ENCODE results near the gene AUP1. TPM values are rescaled to one million over a fixed set of nuclear protein-coding genes. Genes with fewer than 3 reads are reported as not detected.

The AUP1 gene, protein sequence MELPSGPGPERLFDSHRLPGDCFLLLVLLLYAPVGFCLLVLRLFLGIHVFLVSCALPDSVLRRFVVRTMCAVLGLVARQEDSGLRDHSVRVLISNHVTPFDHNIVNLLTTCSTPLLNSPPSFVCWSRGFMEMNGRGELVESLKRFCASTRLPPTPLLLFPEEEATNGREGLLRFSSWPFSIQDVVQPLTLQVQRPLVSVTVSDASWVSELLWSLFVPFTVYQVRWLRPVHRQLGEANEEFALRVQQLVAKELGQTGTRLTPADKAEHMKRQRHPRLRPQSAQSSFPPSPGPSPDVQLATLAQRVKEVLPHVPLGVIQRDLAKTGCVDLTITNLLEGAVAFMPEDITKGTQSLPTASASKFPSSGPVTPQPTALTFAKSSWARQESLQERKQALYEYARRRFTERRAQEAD
- total RNA-seq (2022; extraction: Qiagen RNA extraction; ENCODE audit: low read depth): 191 to 256 TPM (median 237 TPM) in 5 replicates

DNA sequence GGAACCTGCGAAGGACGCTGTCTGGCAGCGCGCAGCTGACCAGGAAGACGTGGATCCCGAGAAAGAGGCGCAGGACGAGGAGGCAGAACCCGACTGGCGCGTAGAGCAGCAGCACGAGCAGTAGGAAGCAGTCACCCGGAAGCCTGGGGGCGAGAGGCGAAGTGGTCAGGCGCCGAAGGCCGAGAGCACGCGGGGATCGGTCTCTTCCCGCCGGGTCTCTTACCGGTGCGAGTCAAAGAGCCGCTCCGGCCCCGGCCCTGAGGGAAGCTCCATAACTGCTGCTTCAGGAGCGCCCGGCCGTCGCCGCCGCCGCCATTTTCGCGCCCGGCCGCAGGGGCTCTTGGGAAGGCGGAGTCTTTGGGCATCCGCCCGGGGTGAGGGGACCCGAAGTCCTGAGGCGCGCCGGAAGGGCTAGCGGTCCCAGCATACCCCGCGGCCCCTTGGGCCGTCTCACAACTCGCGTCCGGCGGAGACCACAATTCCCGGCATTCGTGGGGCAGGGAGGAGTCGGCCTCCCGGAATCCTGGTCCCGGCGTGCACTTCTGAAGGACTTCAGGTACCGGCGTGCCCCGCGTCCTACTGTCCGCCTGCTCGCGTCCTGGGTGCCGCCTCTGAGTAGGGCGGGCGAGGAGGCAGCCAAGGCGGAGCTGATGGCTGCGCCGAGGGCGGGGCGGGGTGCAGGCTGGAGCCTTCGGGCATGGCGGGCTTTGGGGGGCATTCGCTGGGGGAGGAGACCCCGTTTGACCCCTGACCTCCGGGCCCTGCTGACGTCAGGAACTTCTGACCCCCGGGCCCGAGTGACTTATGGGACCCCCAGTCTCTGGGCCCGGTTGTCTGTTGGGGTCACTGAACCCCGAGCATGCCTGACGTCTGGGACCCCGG is at the start of gene AUP1, which contains the start of gene HTRA2:
AUP1 (minus strand) TSS at position 350 of the 882 bp plus-strand sequence; CDS start at position 273, 77 bp downstream.
HTRA2 (plus strand) TSS at position 577 of the 882 bp plus-strand sequence; CDS start at position 651, 74 bp downstream.

DNA sequence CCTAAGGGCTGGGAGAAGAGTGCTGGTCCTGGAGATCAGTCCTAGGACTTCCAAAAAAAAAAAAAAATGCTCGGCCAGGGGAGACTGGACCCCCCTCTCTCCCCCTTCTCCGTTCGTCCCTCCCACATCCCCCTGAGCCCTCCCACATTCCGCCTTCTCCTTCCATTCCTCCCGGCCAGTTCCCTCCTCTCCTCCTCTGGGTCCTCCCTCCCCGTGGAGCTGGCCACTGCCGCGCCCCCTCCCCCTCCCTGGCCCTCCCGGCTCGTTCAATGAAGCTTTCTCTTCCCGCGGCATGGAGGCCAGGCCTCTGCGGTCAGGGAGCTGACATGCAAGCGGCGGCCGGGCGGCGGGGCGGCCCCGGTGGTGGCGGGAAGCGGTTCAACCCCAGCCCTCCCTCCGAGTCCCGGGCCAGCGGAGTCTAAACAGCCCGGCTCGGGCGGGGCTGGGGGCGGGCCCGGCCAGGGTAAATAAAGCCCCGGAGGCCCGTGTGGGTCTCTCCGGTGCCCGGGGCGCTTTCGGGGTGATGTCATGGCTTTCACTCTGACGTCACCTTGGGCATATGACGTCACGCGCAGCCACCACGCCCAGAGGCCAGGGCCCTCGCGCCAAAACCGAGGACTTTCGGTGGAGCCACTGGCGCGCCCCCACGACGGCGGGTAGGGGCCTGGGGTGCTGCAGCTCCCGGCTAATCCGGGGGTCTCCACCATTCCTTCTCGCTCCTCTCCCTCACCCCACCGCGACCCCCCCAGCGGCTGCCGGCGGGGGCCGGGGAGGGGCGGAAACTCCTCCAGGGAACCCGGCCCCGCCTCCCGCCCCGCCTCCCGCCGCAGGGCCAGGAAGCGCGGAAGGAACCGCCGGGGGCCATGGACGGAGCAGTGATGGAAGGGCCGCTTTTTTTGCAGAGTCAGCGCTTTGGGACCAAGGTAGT is 24.6 kb upstream of the AUP1 start, which contains the start of the genes DOK1 and LOXL3:
DOK1 (plus strand) TSS at position 829 of the 928 bp plus-strand sequence; CDS start at position 864, 35 bp downstream.
LOXL3 (minus strand) TSS at position 51 of the 928 bp plus-strand sequence. CDS start 1,308 bp downstream, outside the sequence.

DNA sequence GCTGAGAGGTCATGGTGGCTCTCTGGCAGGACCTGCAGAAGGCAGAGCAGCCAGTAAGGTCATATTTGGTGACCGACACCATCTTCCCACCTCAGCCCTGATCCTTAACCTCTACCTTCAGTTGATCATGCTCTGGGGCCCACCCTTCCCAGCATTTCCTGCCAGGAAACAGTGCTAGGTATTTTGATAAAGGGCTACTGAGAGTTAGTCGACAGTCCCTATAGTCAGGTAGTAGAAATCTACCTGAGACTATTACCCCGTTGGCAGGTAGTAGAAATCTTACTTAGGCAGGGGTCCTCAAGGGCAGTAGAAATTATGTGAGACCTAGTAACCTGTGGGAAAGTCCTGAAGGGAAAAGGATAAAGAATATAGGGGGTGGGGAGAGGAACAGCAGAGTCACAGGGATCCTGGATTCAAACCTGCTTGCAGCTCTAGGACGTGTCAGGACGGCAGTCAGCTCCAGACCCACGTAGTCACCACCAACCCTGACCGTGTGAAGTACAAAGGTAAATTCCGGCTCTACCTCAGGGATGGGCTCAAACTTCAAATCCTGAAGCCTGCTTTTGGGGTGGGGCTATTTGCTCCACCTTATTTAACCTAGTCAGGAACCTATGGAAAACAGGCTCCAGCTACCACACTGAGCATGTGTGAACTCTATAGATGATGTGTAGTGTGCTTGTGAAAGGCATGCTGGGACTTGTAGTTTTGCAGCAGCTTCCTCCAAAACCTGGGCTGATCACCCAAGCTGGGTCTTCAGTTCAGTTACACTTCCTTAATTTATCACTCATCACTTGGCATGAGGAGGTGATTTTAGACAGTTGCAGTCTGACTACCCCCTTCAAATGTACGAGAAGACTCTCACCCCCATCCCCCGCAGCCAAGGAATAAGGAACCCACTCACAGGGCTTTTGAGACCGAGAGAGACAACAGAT is 3.5 kb downstream of the AUP1 start, which contains the start of gene DQX1:
DQX1 (minus strand) TSS at position 515 of the 932 bp plus-strand sequence; CDS start at position 13, 502 bp downstream.

DNA sequence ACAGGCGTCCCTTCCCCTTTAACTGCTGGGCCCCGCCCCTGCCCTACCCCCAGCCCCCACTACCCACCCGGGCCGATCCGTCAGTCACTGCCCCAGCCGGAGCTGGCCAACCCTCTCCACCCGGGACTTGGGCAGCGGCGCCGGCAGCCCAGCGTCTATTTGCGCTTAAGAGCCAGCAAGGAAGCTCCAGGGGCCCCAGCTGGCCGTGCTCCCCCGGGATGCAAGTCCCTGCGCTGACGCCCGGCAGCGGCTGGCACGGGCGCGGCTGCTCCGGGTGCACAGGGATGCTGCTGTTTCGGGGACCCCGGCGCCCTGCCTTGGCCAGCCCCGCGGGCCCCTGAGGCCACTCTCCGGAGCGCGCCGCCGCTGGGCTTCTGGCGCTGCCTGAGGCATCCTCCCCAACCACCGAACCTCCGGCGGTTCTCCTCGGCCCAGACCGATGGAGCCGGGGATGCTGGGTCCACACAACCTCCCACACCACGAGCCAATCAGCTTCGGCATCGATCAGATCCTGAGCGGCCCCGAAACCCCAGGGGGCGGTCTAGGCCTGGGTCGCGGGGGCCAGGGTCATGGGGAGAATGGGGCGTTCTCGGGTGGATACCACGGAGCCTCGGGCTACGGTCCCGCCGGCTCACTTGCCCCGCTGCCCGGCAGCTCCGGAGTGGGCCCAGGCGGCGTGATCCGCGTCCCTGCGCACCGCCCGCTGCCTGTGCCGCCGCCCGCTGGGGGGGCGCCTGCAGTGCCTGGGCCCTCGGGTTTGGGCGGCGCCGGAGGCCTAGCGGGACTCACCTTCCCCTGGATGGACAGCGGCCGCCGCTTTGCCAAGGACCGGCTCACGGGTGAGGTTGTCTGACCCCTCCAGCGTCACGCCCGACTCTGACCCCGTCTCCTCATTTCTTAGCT is 14.9 kb downstream of the AUP1 start, which contains the start of gene TLX2:
TLX2 (plus strand) TSS at position 83 of the 903 bp plus-strand sequence; CDS start at position 440, 357 bp downstream.

DNA sequence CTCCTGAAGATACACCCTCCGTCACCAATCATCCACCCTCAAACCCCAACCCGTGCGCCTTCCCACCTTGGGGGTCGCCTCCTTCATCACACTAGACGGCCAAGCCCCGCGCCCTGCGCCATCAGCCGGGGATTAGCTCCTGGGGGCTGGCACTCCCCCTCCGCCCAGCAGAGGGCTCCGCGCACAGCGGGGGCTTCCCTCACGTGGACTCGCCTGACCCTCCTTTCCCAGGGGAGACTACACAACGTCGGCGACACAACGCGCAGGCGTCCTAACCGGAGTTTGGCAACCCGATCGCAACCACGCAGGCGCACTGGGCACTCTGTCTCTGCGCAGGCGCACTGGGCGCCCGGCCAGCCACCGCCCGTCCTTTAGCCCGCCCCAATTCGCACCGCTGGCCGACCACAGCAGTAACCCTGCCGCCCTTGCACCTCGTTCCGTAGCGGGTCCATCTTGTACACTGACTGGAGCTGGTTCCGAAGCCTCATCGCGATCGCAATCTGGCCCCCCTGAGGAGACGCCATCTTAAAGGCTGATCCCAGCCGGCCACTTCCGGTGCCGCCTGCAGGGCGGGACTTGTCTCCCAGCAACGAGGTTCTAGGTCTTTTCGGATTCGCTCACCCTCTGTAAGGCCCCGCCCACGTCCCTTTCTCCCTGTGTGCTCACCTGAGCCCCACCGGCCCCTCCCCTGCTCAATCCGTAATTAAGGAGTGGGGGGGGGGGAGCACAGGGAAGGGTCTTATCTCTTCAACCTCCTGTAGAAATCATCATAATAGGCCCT is 22.2 kb downstream of the AUP1 start, which contains the start of gene PCGF1:
PCGF1 (minus strand) TSS at position 551 of the 781 bp plus-strand sequence; CDS start at position 524, 27 bp downstream.

DNA sequence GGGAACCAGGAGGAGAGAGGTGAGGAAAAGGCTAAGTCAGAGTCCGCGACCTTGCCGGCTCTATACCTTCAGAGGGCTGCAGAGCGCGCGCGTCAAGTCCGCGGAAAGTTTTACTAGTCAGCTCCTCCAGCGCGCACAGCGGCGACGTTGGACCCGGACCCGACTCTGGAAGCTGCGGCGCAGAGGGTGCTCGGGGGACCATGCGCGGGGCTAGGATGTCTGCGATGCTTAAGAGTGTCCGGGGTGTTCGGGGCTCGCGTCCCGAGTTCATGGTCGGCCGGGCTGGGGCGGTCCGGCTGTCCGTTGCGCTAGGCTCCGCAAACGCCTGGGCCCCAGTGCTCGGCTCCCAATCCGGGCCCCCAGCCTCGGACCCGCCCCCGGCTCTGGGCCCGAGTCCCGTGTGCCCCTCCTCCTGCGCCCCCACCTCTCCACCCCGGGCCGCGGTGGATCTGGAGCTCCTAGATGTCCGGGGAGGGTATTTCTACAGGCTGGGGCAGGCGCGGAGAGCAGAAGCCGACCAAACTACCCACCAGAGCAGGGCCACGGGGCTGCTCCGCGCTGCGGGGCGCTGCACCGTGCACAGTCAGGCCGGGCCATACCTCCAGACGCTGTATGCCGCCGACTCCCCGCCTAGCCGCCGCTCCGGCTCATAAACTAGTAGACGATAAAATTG is 30.1 kb downstream of the AUP1 start, which contains the start of gene LBX2:
LBX2 (minus strand) TSS at position 337 of the 673 bp plus-strand sequence; CDS start at position 271, 66 bp downstream.

DNA sequence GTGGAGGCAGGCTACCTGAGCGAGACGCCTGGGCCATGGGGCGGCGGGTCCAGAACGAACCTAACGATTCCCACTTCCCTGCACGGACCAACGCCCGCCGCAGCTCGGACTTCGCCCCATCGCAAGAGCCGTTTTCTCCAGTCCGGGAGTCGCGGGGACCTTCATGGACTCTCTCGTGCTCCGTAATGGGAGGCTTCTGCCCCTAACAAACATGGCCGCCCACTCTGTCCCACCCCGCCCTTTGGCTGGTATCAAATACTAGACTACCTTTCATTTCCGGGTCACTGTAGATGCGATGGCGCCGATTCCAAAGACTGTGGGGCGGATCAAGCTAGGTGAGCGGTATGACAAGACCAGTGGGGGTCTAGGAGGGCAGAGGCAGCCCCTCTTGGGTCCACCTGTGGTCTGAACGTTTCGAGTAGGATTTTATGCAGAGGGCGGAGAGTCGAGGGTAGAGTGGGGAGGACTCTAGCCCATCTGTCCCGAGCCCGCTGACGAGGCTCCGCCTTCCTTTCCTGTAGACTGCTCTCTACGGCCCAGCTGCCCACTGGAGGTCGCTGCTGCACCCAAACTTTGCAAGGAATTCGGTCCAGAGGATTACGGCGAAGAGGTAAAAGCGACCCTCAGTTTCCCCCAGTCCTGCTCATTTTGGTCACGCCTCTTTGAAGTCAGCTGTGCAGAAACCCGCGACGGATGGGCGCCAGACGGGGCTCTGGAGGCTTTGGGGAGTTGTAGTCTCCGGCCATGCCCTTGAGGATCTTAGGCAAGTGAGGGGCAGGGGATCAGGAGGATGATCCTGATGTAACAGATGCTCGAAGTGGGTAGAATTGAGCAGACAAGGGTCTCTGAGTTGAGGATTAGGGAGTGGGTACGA is 46.5 kb downstream of the AUP1 start, which contains the start of the genes CCDC142 and TTC31:
CCDC142 (minus strand) TSS at position 198 of the 874 bp plus-strand sequence; CDS start at position 37, 161 bp downstream.
TTC31 (plus strand) TSS at position 281 of the 874 bp plus-strand sequence; CDS start at position 296, 15 bp downstream.

Other genes starting within 250 kb of the AUP1 start
- 0.11 to 0.47 TPM (median 0.20 TPM) in 5 replicates for gene SLC4A5, start 186.3 kb downstream of the AUP1 start, total RNA-seq (2022; extraction: Qiagen RNA extraction; ENCODE audit: low read depth)
- gene DCTN1, start 149.4 kb downstream of the AUP1 start, total RNA-seq (2022; extraction: Qiagen RNA extraction; ENCODE audit: low read depth): 107 to 153 TPM (median 145 TPM) in 5 replicates
- gene C2orf81, start 108.1 kb downstream of the AUP1 start, total RNA-seq (2022; extraction: Qiagen RNA extraction; ENCODE audit: low read depth): 2.2 to 4.1 TPM (median 3.2 TPM) in 5 replicates
- gene WDR54, start 108.0 kb downstream of the AUP1 start, total RNA-seq (2022; extraction: Qiagen RNA extraction; ENCODE audit: low read depth): 77.2 to 90.3 TPM (median 87.1 TPM) in 5 replicates
- gene RTKN, start 87.8 kb downstream of the AUP1 start, total RNA-seq (2022; extraction: Qiagen RNA extraction; ENCODE audit: low read depth): 18.8 to 25.6 TPM (median 24.2 TPM) in 5 replicates
- 35.2 to 52.1 TPM (median 48.0 TPM) in 5 replicates for gene INO80B, start 74.6 kb downstream of the AUP1 start, total RNA-seq (2022; extraction: Qiagen RNA extraction; ENCODE audit: low read depth)
- 46.5 to 84.4 TPM (median 78.3 TPM) in 5 replicates for gene WBP1, start 71.3 kb downstream of the AUP1 start, total RNA-seq (2022; extraction: Qiagen RNA extraction; ENCODE audit: low read depth)
- gene MOGS, start 64.3 kb downstream of the AUP1 start, total RNA-seq (2022; extraction: Qiagen RNA extraction; ENCODE audit: low read depth): 42.0 to 54.4 TPM (median 51.5 TPM) in 5 replicates
- gene MRPL53, start 57.0 kb downstream of the AUP1 start, total RNA-seq (2022; extraction: Qiagen RNA extraction; ENCODE audit: low read depth): 112 to 151 TPM (median 135 TPM) in 5 replicates
- 11.7 to 14.4 TPM (median 13.1 TPM) in 5 replicates for gene CCDC142, start 46.7 kb downstream of the AUP1 start, total RNA-seq (2022; extraction: Qiagen RNA extraction; ENCODE audit: low read depth)
- 13.3 to 18.3 TPM (median 16.5 TPM) in 5 replicates for gene TTC31, start 46.6 kb downstream of the AUP1 start, total RNA-seq (2022; extraction: Qiagen RNA extraction; ENCODE audit: low read depth)
- gene LBX2, start 30.1 kb downstream of the AUP1 start, total RNA-seq (2022; extraction: Qiagen RNA extraction; ENCODE audit: low read depth): 1.8 to 4.3 TPM (median 3.0 TPM) in 5 replicates
- gene PCGF1, start 22.0 kb downstream of the AUP1 start, total RNA-seq (2022; extraction: Qiagen RNA extraction; ENCODE audit: low read depth): 29.9 to 37.9 TPM (median 34.5 TPM) in 5 replicates
- gene TLX2, start 15.3 kb downstream of the AUP1 start, total RNA-seq (2022; extraction: Qiagen RNA extraction; ENCODE audit: low read depth): 0.19 to 0.36 TPM (median 0.28 TPM) in 5 replicates
- 0.05 to 0.42 TPM (median 0.08 TPM) in 4 of 5 replicates, not detected in the other for gene DQX1, start 3.5 kb downstream of the AUP1 start, total RNA-seq (2022; extraction: Qiagen RNA extraction; ENCODE audit: low read depth)
- 31.9 to 41.6 TPM (median 37.7 TPM) in 5 replicates for gene HTRA2, start 227 bp upstream of the AUP1 start, total RNA-seq (2022; extraction: Qiagen RNA extraction; ENCODE audit: low read depth)
- gene LOXL3, start 24.2 kb upstream of the AUP1 start, total RNA-seq (2022; extraction: Qiagen RNA extraction; ENCODE audit: low read depth): 0.21 to 0.64 TPM (median 0.37 TPM) in 5 replicates
- 3.6 to 5.5 TPM (median 4.1 TPM) in 5 replicates for gene DOK1, start 25.0 kb upstream of the AUP1 start, total RNA-seq (2022; extraction: Qiagen RNA extraction; ENCODE audit: low read depth)
- gene M1AP, start 118.6 kb upstream of the AUP1 start, total RNA-seq (2022; extraction: Qiagen RNA extraction; ENCODE audit: low read depth): not detected in 5 replicates
- gene SEMA4F, start 124.5 kb upstream of the AUP1 start, total RNA-seq (2022; extraction: Qiagen RNA extraction; ENCODE audit: low read depth): 8.1 to 12.2 TPM (median 10.4 TPM) in 5 replicates